GM18520 (cell line): ENCODE results near the gene LRRC9.
"Not testable (repeated sequence)": the region's sequence is repeated elsewhere in the genome, so short reads cannot be mapped to it uniquely, and the experiment has no call there.

ENCODE experiments used
- ATAC-seq: cut with Tn5 transposase; IDR thresholded peaks from one replicate; pipeline ENCODE4 v1.9.1; 2021; ENCODE audit not compliant: unreplicated experiment

The LRRC9 gene

GRCh38 chr14:59952141-59952540 lies 32.2 kb downstream of the LRRC9 start:
- ATAC-seq = not testable (repeated sequence)

GRCh38 chr14:59957890-59958289 lies 37.9 kb downstream of the LRRC9 start:
- not testable (repeated sequence) for ATAC-seq

GRCh38 chr14:59959668-59960067 lies 39.7 kb downstream of the LRRC9 start:
- ATAC-seq = no peak

- peak; percentile 28 for ATAC-seq
These were observed 41.6 kb downstream of the LRRC9 start for GRCh38 chr14:59961518-59962062.

- ATAC-seq = peak; percentile 38
These were observed 44.5 kb downstream of the LRRC9 start for GRCh38 chr14:59964251-59965007.

DNA sequence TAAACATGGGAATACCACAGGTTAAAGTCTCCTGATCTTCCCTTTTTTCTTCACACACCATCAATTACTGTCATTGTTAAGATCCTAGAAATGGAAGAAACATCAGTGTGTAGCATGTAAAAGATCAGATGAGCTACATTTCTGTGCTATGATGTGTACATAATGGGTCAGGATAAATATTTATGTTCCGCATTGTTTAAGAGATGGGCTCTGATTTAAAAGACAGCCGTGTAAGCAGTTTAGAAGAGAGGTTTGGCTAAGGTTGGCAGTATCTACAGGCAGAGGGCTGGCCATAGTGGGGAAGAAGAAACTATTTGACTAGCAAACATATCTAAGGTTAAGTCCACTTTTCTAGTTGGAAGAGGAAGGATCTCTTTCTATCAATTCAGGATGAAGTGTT lies 49.4 kb downstream of the LRRC9 start:
- ATAC-seq = no peak

GRCh38 chr14:59981564-59981963 lies 61.6 kb downstream of the LRRC9 start:
- no peak for ATAC-seq

DNA sequence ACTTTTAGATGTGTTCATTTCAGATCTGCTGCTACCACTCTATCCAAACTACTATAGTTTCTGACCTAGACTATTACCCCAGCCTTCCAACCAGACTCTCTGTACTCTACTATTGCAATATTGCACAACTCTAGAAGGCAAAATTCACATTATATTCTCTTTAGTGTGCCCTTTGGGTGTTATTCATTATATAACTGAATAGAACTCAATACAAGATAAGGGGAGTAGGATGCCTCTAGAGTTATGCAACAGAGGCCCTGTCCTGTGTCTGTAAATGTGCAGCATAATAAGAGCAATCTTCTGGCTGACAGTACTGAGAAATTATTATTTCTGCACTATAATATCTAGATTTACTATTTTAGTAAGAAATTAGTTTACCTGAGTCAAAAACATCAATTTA lies 63.1 kb downstream of the LRRC9 start:
- ATAC-seq = no peak

DNA sequence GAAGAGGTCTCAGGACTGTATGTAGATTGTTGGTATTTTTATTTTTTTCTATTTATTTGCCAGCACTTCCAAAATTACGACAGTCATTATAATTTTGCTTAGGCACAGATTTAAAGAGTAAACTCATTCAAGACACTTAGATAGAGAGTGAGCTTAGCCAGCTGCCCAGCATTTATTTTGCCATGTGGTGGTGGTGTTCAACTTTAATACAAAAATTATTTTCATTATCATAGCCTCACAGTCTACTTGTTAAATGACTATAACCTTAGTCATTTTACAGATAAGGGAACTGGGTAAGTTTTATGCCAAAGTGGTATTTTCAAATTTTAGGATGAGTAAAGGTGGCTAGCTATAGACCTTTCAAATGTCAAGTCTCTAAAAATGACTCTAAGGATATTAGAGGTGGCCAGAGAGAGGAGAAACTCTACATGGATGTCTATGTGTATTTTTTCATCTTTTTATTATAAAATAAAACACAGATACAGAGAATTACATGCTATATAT lies 66.7 kb downstream of the LRRC9 start:
- ATAC-seq = no peak

DNA sequence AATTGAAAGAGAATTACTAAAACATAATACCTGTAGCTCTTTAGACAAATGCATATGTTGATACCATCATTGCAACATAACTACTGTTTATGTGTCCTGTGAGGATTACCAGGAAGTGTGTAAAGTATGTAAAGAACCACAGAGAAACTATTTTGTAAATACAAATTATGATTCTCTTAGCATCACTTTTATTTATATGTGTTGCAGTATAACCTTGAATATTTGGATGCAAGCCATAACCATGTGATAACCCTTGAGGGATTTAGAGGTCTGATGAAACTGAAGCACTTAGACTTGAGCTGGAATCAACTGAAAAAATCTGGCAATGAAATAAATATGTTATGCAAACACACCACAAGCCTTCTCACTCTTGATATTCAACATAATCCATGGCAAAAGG lies 77.5 kb downstream of the LRRC9 start:
- no peak for ATAC-seq

DNA sequence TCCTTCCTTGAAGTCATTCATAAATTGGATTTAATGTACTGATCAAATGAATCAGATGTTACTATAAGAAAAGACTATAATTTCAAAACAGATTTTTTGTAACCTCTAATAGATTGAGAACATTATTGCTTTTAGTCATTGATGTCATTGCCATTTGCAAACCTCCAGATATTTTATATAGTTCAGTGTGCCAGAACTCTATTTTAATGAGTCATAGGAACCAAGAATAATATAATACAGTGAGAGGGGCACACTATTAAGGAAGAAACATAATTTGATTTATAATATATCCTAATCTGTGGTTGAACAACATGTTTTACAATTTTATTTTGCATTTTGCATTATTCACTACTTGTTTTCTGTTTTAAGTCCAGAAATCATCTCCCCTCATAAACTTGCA lies 78.0 kb downstream of the LRRC9 start:
- no peak for ATAC-seq

DNA sequence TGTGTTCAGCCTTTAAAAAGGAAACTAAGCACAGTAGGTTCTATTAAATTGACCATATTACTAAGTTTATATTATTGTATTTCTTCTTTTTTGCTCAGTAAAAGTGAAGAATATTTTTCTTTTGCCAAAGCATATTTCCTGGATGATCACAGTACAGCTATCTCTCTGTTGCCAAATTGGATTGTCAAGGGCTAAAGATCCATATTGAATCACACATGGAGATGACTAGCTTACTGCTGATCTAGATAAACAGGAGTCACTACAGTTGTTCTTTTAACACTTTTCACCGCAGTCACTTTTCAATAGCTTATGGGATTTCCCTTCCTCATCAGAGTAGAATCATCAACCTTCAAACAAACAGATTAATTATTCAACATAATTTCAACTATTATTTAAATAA lies 78.6 kb downstream of the LRRC9 start:
- ATAC-seq = no peak

GRCh38 chr14:60002819-60003492 lies 83.0 kb downstream of the LRRC9 start:
- no peak for ATAC-seq

GRCh38 chr14:60003991-60004390 lies 84.0 kb downstream of the LRRC9 start:
- ATAC-seq = no peak

GRCh38 chr14:60008042-60008441 lies 88.1 kb downstream of the LRRC9 start:
- no peak for ATAC-seq

- ATAC-seq = not testable (repeated sequence)
These were observed 90.3 kb downstream of the LRRC9 start for GRCh38 chr14:60010263-60010662.

- ATAC-seq = no peak
These were observed 94.5 kb downstream of the LRRC9 start for GRCh38 chr14:60014402-60014801.

DNA sequence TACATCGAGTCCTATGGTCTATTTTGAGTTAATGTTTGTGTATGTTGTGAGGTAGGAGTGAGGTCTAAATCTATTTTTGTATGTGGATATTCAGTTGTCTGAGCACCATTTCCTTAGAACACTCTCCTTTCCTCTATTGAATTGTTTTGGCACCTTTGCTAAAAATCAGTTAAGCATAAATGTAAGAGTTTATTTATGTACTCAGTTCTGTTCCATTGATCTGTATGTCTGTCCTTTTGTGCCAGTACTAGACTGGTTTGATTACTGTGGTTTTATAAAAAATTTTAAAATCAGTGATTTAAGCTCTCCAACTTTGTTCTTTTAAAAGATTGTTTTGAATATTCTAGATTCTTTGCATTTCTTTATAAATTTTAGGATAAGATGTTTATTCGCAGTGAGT lies 101.7 kb downstream of the LRRC9 start:
- ATAC-seq = no peak

- no peak for ATAC-seq
These were observed 105.6 kb downstream of the LRRC9 start for GRCh38 chr14:60025571-60025970.

DNA sequence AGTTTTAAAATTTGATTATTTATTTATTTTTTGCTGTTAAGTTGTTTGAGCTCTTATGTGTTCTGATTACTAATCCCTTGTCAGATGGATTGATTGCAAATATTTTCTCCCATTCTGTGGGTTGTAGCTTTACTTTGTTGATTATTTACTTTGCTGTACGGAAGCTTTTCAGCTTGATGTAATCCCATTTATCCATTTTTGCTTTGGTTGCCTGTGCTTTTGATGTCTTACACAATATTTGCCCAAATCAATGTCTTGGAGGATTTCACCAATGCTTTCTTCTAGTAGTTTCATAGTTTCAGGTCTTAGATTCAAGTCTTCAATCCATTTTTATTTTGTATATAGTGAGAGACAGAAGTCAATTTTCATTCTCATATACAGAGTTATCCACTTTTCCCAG lies 115.2 kb downstream of the LRRC9 start:
- ATAC-seq = no peak

GRCh38 chr14:60047976-60048375 lies 128.0 kb downstream of the LRRC9 start:
- ATAC-seq = not testable (repeated sequence)

GRCh38 chr14:60051721-60052221 lies 131.8 kb downstream of the LRRC9 start:
- no peak for ATAC-seq
